HG03439 (cell line): Measurements from ENCODE around the gene ACSS3.
"Not testable (repeated sequence)": the region's sequence is repeated elsewhere in the genome, so short reads cannot be mapped to it uniquely, and the experiment has no call there.

Experiments
- ATAC-seq: cut with Tn5 transposase; IDR thresholded peaks from one replicate; pipeline ENCODE4 v1.9.1; 2021; ENCODE audit warnings: mild to moderate bottlenecking, moderate library complexity; ENCODE audit not compliant: unreplicated experiment

The ACSS3 gene

GRCh38 chr12:81077686-81078441, at the start of gene ACSS3:
Gene ACSS3, plus strand, starts transcription at chr12:81078079. Its CDS starts 42 bp downstream, at chr12:81078121.
- no peak for ATAC-seq

- no peak for ATAC-seq
Observed at GRCh38 chr12:81034926-81035325, 43.0 kb upstream of the ACSS3 start.

GRCh38 chr12:81039231-81039630, 38.6 kb upstream of the ACSS3 start:
- ATAC-seq: no peak

- ATAC-seq: no peak
Observed at GRCh38 chr12:81043979-81044740, 33.7 kb upstream of the ACSS3 start.

- ATAC-seq: not testable (repeated sequence)
Observed at GRCh38 chr12:81064971-81065370, 12.9 kb upstream of the ACSS3 start.

- no peak for ATAC-seq
Observed at GRCh38 chr12:81070846-81071245, 7.0 kb upstream of the ACSS3 start.

- ATAC-seq: no peak
Observed at GRCh38 chr12:81075539-81075938, 2.3 kb upstream of the ACSS3 start.

- ATAC-seq: no peak
Observed at GRCh38 chr12:81077329-81077685, 572 bp upstream of the ACSS3 start.

- ATAC-seq: no peak
Observed at GRCh38 chr12:81078469-81079196, 754 bp downstream of the ACSS3 start.

- ATAC-seq: no peak
Observed at GRCh38 chr12:81079280-81080076, 1.6 kb downstream of the ACSS3 start.

GRCh38 chr12:81080431-81080983, 2.6 kb downstream of the ACSS3 start:
- ATAC-seq: no peak

GRCh38 chr12:81081726-81082125, 3.8 kb downstream of the ACSS3 start:
- no peak for ATAC-seq

- no peak for ATAC-seq
Observed at GRCh38 chr12:81083018-81083417, 5.1 kb downstream of the ACSS3 start.

GRCh38 chr12:81083906-81084513, 6.1 kb downstream of the ACSS3 start:
- no peak for ATAC-seq

- ATAC-seq: no peak
Observed at GRCh38 chr12:81084811-81085350, 7.0 kb downstream of the ACSS3 start.

GRCh38 chr12:81085832-81086231, 8.0 kb downstream of the ACSS3 start:
- no peak for ATAC-seq

GRCh38 chr12:81086342-81086741, 8.5 kb downstream of the ACSS3 start:
- no peak for ATAC-seq

- no peak for ATAC-seq
Observed at GRCh38 chr12:81088221-81088620, 10.3 kb downstream of the ACSS3 start.

GRCh38 chr12:81089412-81089811, 11.5 kb downstream of the ACSS3 start:
- ATAC-seq: no peak

GRCh38 chr12:81092053-81092452, 14.2 kb downstream of the ACSS3 start:
- ATAC-seq: no peak
